Fibroblast of villous mesenchyme (primary cell): Measurements from ENCODE around the gene PLPPR2. TPM values are rescaled to one million over a fixed set of nuclear protein-coding genes. Genes with fewer than 3 reads are reported as not detected.

ENCODE experiments used
- DNase-seq: peaks from one replicate; pipeline ENCODE4 v3.0.0-alpha.2; 2010; ENCODE audit warnings: low read depth
- H3K4me3 ChIP-seq: 2 replicates; pipeline ENCODE4 v1.5.1; 2011; ENCODE audit warnings: low read depth, mild to moderate bottlenecking, low read length
- total RNA-seq: library from RNA; depleted of rRNA; stranded (reverse); fragments of >200 nt; gene quantifications from 2 replicates; pipeline ENCODE4 v1.2.3, GENCODE V29; 2012
- TF ChIP-seq, protein P1 (sequence below): IDR thresholded peaks from 2 replicates; pipeline ENCODE4 v1.5.1; 2012; ENCODE audit warnings: low read depth, mild to moderate bottlenecking, low read length; ENCODE audit not compliant: insufficient read depth

Gene PLPPR2
- total RNA-seq, 1 donor: 16.8 TPM

- H3K4me3 ChIP-seq: no peak overlapping the region
- TF ChIP-seq, protein P1, sequence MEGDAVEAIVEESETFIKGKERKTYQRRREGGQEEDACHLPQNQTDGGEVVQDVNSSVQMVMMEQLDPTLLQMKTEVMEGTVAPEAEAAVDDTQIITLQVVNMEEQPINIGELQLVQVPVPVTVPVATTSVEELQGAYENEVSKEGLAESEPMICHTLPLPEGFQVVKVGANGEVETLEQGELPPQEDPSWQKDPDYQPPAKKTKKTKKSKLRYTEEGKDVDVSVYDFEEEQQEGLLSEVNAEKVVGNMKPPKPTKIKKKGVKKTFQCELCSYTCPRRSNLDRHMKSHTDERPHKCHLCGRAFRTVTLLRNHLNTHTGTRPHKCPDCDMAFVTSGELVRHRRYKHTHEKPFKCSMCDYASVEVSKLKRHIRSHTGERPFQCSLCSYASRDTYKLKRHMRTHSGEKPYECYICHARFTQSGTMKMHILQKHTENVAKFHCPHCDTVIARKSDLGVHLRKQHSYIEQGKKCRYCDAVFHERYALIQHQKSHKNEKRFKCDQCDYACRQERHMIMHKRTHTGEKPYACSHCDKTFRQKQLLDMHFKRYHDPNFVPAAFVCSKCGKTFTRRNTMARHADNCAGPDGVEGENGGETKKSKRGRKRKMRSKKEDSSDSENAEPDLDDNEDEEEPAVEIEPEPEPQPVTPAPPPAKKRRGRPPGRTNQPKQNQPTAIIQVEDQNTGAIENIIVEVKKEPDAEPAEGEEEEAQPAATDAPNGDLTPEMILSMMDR: no peak
- no peak for DNase-seq
These were observed 35.9 kb downstream of the PLPPR2 start for GRCh38 chr19:11390933-11391680.

DNA sequence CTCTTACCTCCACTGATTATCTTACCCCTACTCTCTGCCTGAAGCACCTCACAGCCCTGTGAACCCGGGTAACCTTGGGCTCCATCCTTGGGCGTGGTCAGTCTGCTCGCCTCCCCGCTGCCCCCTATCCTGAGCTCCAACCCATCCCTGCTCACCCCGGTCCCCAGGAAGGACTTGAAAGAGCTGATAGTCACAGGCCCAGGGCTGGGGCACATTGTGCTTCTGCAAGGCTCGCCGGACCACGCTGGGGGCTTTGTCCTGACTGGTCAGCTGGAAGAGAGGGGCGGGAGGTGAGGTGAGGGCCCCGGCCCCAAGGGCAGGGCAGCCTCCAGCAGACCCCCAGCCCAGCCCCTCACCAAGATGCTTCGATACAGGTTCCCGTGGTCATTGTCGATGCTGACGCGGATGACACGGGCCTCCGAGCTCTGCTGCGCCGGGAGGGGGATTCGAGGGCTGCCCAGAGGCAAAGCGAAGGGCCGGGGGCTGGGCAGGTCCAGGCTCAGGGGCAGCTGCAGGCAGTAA lies 41.9 kb downstream of the PLPPR2 start:
- DNase-seq: no peak
- TF ChIP-seq, protein P1: no peak
- H3K4me3 ChIP-seq: no peak overlapping the region

GRCh38 chr19:11399667-11400066 lies 44.4 kb downstream of the PLPPR2 start:
- DNase-seq: no peak
- TF ChIP-seq, protein P1: no peak
- no peak overlapping the region for H3K4me3 ChIP-seq

DNA sequence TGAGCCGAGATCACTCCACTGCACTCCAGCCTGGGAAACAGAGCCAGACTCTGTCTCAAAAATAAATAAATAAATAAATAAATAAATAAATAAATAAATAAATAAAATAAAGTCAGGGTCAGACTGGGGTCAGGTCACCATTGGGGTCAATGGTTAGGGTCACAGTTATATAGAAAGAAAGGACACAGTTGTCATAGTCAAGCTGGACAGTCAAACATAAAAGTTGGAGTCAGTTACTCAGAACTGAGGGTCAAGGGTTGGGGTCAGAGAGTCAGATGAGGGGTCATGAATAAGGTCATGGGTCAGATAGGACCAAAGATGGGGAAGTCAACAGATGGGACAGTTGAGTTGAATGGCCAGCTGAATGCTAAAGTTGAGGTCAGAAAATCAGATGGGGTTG lies 45.6 kb downstream of the PLPPR2 start:
- H3K4me3 ChIP-seq: no peak overlapping the region
- TF ChIP-seq, protein P1: no peak
- DNase-seq: no peak

GRCh38 chr19:11401808-11402543 lies 46.7 kb downstream of the PLPPR2 start:
- no peak for DNase-seq
- H3K4me3 ChIP-seq: no peak overlapping the region
- TF ChIP-seq, protein P1: no peak

- DNase-seq: no peak
- H3K4me3 ChIP-seq: no peak overlapping the region
- TF ChIP-seq, protein P1: no peak
These were observed 49.5 kb downstream of the PLPPR2 start for GRCh38 chr19:11404588-11405222.
